T-helper 2 cell treated with Interferon-gamma antibody and Interleukin-4, amounts not matched to agents 5 μg/mL and 100 μg/mL, for 36 hours (primary cell): Measurements from ENCODE around the gene TFRC.
"Not testable (repeated sequence)": the region's sequence is repeated elsewhere in the genome, so short reads cannot be mapped to it uniquely, and the experiment has no call there.

Source experiments
- DNase-seq: peaks from one replicate; pipeline ENCODE4 v3.0.0; 2021; ENCODE audit warnings: low spot score
- H3K27ac Mint-ChIP-seq: one replicate; pipeline ENCODE4 v1.8.0; 2021; ENCODE audit warnings: mild to moderate bottlenecking, mixed read lengths
- H3K27me3 Mint-ChIP-seq: one replicate; pipeline ENCODE4 v1.8.0; 2021; ENCODE audit warnings: low read depth, mixed read lengths
- H3K36me3 Mint-ChIP-seq: one replicate; pipeline ENCODE4 v1.8.0; 2021; ENCODE audit warnings: low read depth, mixed read lengths
- H3K4me1 Mint-ChIP-seq: one replicate; pipeline ENCODE4 v1.8.0; 2021; ENCODE audit warnings: low read depth, mixed read lengths
- H3K4me3 Mint-ChIP-seq: one replicate; pipeline ENCODE4 v1.8.0; 2022; ENCODE audit warnings: mild to moderate bottlenecking, moderate library complexity, mixed read lengths
- H3K9me3 Mint-ChIP-seq: one replicate; pipeline ENCODE4 v1.8.0; 2021; ENCODE audit warnings: mixed read lengths

TFRC gene

GRCh38 chr3:196098365-196098980, 16.6 kb upstream of the TFRC start:
- not testable (repeated sequence) for H3K4me3 Mint-ChIP-seq, H3K4me1 Mint-ChIP-seq, H3K36me3 Mint-ChIP-seq, DNase-seq, H3K27me3 Mint-ChIP-seq, H3K9me3 Mint-ChIP-seq, H3K27ac Mint-ChIP-seq

DNA sequence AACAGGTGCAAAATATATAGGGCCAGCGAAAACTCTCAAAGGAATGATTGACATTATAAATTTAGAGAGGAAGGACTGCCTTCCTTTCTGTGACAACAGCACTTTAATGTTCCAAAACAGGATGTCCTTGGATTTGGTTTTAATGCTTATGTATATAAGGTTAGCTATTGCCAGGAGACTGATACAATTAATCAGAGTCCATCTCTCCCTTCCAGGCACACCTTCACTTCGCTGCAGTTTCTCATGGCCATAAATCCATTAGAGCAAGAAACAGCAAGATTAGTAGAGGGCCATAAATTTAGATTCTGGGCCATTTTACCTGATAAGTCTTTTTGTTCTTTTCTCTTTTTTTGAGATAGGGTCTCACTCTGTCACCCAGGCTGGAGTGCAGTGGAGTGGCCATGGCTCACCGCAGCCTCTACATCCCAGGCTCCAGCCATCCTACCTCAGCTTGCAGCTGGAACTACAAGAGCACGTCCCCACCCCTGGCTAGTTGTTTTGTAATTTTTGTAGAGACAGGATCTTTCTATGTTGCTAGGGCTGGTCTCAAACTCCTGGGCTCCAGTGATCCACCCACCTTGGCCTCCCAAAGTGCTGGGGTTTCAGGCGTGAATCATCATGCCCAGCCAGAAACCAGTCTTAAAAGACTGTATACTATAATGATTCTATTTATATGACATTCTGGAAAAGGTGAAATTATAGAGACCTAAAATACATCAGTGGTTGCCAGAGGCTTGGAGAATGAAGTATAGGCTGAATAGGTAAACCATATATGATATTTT, 15.7 kb upstream of the TFRC start:
- H3K27ac Mint-ChIP-seq: no peak overlapping the region
- no peak overlapping the region for H3K4me3 Mint-ChIP-seq
- H3K36me3 Mint-ChIP-seq: peaks cover 2% of the 10 kb centered on the region
- H3K9me3 Mint-ChIP-seq: peaks cover 3% of the 10 kb centered on the region
- peaks cover 2% of the 10 kb centered on the region for H3K27me3 Mint-ChIP-seq
- H3K4me1 Mint-ChIP-seq: peaks cover 2% of the 10 kb centered on the region
- no peak for DNase-seq

DNA sequence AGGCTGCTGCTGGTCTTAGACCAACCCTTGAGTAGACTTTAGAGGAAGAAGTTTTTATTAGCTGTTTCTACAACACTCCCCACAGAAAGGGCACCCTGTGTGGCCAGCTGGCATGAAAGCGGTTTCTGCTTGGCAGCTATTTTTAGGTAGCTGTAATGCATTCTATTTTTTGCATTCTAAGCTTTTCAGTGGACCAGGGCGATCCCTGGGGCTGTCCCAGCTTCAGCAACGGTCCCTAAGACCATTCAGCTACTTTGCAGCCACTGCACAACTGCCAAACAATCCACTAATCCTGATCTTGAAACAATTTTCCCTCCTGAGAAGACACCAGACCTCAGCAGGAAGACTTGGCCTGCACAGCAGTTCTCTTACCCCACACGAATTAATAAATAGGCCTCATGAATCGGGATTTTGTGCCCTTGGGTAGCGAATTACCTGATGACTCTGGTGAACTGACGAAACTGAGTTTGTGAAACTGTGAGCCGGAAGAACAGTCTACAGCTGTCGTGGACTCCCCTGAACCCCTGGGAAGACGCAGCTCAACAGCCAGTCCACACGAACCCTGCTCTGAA, 14.6 kb upstream of the TFRC start:
- no peaks in the 10 kb centered on the region for H3K9me3 Mint-ChIP-seq
- no peaks in the 10 kb centered on the region for H3K36me3 Mint-ChIP-seq
- H3K4me3 Mint-ChIP-seq: no peak overlapping the region
- DNase-seq: no peak
- peaks cover 2% of the 10 kb centered on the region for H3K4me1 Mint-ChIP-seq
- peaks cover 2% of the 10 kb centered on the region for H3K27me3 Mint-ChIP-seq
- no peak overlapping the region for H3K27ac Mint-ChIP-seq

- DNase-seq: no peak
- Mint-ChIP-seq H3K9me3 (no peaks in the 10 kb centered on the region), H3K27me3 (no peaks in the 10 kb centered on the region), H3K4me1 (no peaks in the 10 kb centered on the region), H3K27ac (no peak overlapping the region), H3K36me3 (no peaks in the 10 kb centered on the region), H3K4me3 (no peak overlapping the region)
Measured at GRCh38 chr3:196093317-196094111, 11.6 kb upstream of the TFRC start.

- Mint-ChIP-seq H3K9me3 (no peaks in the 10 kb centered on the region), H3K27me3 (no peaks in the 10 kb centered on the region), H3K27ac (no peak overlapping the region), H3K4me3 (no peak overlapping the region), H3K36me3 (no peaks in the 10 kb centered on the region), H3K4me1 (peaks cover 10% of the 10 kb centered on the region)
- DNase-seq: no peak
Measured at GRCh38 chr3:196087906-196088305, 6.0 kb upstream of the TFRC start.

GRCh38 chr3:196082619-196082971, 705 bp upstream of the TFRC start:
- peaks cover 29% of the 10 kb centered on the region for H3K36me3 Mint-ChIP-seq
- H3K27me3 Mint-ChIP-seq: no peaks in the 10 kb centered on the region
- peaks cover 32% of the 10 kb centered on the region for H3K4me1 Mint-ChIP-seq
- peak overlapping the region; percentile 95 for H3K27ac Mint-ChIP-seq
- H3K9me3 Mint-ChIP-seq: no peaks in the 10 kb centered on the region
- DNase-seq: no peak
- peak overlapping the region; percentile 99 for H3K4me3 Mint-ChIP-seq

DNA sequence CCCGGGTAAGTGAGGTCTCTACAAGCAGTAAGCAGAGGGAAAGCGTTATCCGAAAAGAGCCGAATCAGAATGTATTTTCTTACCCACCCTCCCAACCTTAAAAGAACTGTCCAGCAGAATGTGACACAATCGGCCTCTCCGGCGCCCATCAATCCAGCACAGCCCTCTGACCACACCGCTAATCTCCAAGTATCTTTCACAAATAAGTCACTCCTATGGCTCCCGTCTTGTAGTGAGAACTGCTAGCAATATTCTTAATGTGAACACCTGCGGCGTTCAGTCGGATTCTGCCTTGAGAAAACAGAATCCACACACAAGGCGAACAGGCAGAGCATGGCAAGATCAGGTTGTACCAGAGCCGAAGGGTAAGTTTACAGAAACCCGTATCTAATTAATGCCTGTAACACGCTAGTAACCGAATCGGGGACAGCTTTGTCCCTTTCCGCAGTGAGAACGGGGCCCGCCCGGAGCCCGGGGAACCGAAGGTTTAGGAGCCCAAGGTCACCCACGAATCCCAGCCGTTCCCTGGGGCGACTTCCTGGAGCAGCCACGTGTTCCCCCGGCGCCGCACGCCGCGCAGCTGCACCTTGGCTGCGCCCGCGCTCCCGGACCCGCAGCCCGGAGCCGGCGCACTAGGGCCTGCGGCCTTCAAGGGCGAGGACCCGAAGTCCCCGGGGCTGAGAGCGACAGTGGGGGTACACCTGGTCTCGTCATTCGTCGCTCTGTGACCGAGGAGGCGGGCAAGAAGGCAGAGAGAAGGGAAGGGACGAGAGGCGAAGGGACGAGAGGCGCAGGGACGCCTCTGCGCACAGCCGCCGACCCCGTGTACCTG, 672 bp downstream of the TFRC start:
- Mint-ChIP-seq H3K36me3 (peaks cover 36% of the 10 kb centered on the region), H3K27me3 (no peaks in the 10 kb centered on the region), H3K27ac (peak overlapping the region; percentile 95), H3K9me3 (no peaks in the 10 kb centered on the region), H3K4me1 (peaks cover 37% of the 10 kb centered on the region), H3K4me3 (peak overlapping the region; percentile 99)
- DNase-seq: peak; percentile 57

GRCh38 chr3:196080101-196080846, 1.6 kb downstream of the TFRC start:
- Mint-ChIP-seq H3K4me3 (peak overlapping the region; percentile 99), H3K4me1 (peaks cover 33% of the 10 kb centered on the region), H3K36me3 (peaks cover 41% of the 10 kb centered on the region), H3K27ac (peak overlapping the region; percentile 89)
- DNase-seq, H3K9me3 Mint-ChIP-seq, H3K27me3 Mint-ChIP-seq: not testable (repeated sequence)

DNA sequence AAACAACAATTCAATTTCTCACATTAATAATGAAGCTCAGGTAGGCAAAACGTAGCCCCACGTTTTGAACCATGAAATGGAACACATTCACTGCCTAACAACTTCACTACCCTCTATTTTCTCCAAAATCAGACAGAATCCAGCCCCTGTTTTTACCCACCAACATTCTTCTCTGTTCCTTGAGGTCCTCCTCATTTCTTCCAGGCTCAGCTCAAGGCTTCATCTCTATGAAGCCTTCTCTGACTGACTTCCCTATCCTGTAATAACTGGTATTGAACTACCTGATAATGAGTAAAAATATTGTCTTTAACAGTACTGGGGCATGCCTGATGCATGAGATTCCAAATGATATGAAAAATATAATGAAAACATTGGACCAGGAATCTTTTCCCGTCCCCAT, 2.2 kb downstream of the TFRC start:
- peak overlapping the region; percentile 99 for H3K4me3 Mint-ChIP-seq
- H3K27ac Mint-ChIP-seq: peak overlapping the region; percentile 89
- no peak for DNase-seq
- no peaks in the 10 kb centered on the region for H3K27me3 Mint-ChIP-seq
- peaks cover 45% of the 10 kb centered on the region for H3K36me3 Mint-ChIP-seq
- no peaks in the 10 kb centered on the region for H3K9me3 Mint-ChIP-seq
- peaks cover 36% of the 10 kb centered on the region for H3K4me1 Mint-ChIP-seq

DNA sequence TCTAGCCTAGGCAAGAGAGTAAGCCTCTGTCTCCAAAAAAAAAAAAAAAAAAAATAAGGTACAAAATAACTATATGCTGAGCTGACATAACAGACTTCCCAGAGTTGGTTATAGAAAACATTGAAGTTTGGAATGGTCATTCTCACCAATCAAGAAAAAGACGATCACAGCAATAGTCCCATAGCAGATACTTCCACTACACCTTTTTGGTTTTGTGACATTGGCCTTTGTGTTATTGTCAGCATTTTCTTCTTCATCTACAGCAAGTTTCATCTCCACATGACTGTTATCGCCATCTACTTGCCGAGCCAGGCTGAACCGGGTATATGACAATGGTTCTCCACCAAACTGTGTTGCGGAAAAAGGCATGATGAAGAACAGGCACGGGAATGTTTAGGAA, 6.9 kb downstream of the TFRC start:
- peaks cover 64% of the 10 kb centered on the region for H3K36me3 Mint-ChIP-seq
- no peaks in the 10 kb centered on the region for H3K9me3 Mint-ChIP-seq
- H3K4me3 Mint-ChIP-seq: no peak overlapping the region
- H3K27me3 Mint-ChIP-seq: no peaks in the 10 kb centered on the region
- DNase-seq: no peak
- peaks cover 42% of the 10 kb centered on the region for H3K4me1 Mint-ChIP-seq
- peak overlapping the region; percentile 43 for H3K27ac Mint-ChIP-seq

- Mint-ChIP-seq H3K27ac (peak overlapping the region; percentile 60), H3K4me1 (peaks cover 30% of the 10 kb centered on the region), H3K4me3 (no peak overlapping the region)
Measured at GRCh38 chr3:196073255-196073753, 8.6 kb downstream of the TFRC start.

GRCh38 chr3:196072313-196072712, 9.6 kb downstream of the TFRC start:
- H3K9me3 Mint-ChIP-seq: no peaks in the 10 kb centered on the region
- no peak overlapping the region for H3K27ac Mint-ChIP-seq
- H3K4me1 Mint-ChIP-seq: peaks cover 22% of the 10 kb centered on the region
- peaks cover 65% of the 10 kb centered on the region for H3K36me3 Mint-ChIP-seq
- H3K27me3 Mint-ChIP-seq: no peaks in the 10 kb centered on the region
- H3K4me3 Mint-ChIP-seq: no peak overlapping the region
- DNase-seq: no peak

More at GRCh38 chr3:196073255-196073753, 8.6 kb downstream of the TFRC start:
- no peaks in the 10 kb centered on the region for H3K9me3 Mint-ChIP-seq
- no peaks in the 10 kb centered on the region for H3K27me3 Mint-ChIP-seq
- DNase-seq: peak; percentile 54
- peaks cover 64% of the 10 kb centered on the region for H3K36me3 Mint-ChIP-seq

- Mint-ChIP-seq H3K36me3 (peaks cover 77% of the 10 kb centered on the region), H3K4me1 (peaks cover 14% of the 10 kb centered on the region)
- not testable (repeated sequence) for H3K27ac Mint-ChIP-seq, DNase-seq, H3K27me3 Mint-ChIP-seq, H3K4me3 Mint-ChIP-seq, H3K9me3 Mint-ChIP-seq
Measured at GRCh38 chr3:196068812-196069211, 13.1 kb downstream of the TFRC start.
